SJSA1 (cell line): Measurements from ENCODE around the gene ATP1A4. TPM values are rescaled to one million over a fixed set of nuclear protein-coding genes. Genes with fewer than 3 reads are reported as not detected.

ENCODE experiments used
- DNase-seq, 2 experiments: peaks; one replicate each; pipeline ENCODE4 v3.0.0-alpha.2; 2015 to 2020; ENCODE audit warnings: low spot score in 2 of 2, low read depth in 1 of 2
- H3K27ac ChIP-seq: fragments of 250-450 bp; sonication (Bioruptor Pico); 2 replicates; pipeline ENCODE4 v1.5.1; 2020; ENCODE audit warnings: mild to moderate bottlenecking, moderate library complexity
- H3K27me3 ChIP-seq: fragments of 250-450 bp; sonication (Bioruptor Pico); replicated peaks from 2 replicates; pipeline ENCODE4 v1.5.1; 2020; ENCODE audit warnings: mild to moderate bottlenecking, moderate library complexity
- H3K36me3 ChIP-seq: fragments of 250-450 bp; sonication (Bioruptor Pico); 2 replicates; pipeline ENCODE4 v1.5.1; 2020; ENCODE audit warnings: mild to moderate bottlenecking
- H3K4me1 ChIP-seq: fragments of 250-450 bp; sonication (Bioruptor Pico); replicated peaks from 2 replicates; pipeline ENCODE4 v1.6.1; 2021; ENCODE audit warnings: mild to moderate bottlenecking
- H3K4me3 ChIP-seq: fragments of 250-450 bp; sonication (Bioruptor Pico); 2 replicates; pipeline ENCODE4 v1.5.1; 2020; ENCODE audit warnings: mild to moderate bottlenecking
- H3K9me3 ChIP-seq: fragments of 250-450 bp; sonication (Bioruptor Pico); replicated peaks from 2 replicates; pipeline ENCODE4 v1.5.1; 2020; ENCODE audit warnings: mild to moderate bottlenecking
- total RNA-seq: library from RNA; depleted of rRNA; stranded (reverse); fragments of >200 nt; shearing (Covaris generic); gene quantifications from 2 replicates; pipeline ENCODE4 v1.2.3, GENCODE V29; 2014

ATP1A4 gene
- total RNA-seq, 1 experiment from 2014 or later: not detected

GRCh38 chr1:160128636-160129035, 22.8 kb upstream of the ATP1A4 start:
- H3K27me3 ChIP-seq: no peaks in the 10 kb centered on the region
- no peak overlapping the region for H3K27ac ChIP-seq
- no peak overlapping the region for H3K4me3 ChIP-seq
- peaks cover 43% of the 10 kb centered on the region for H3K4me1 ChIP-seq
- no peaks in the 10 kb centered on the region for H3K9me3 ChIP-seq
- no peak for DNase-seq
- H3K36me3 ChIP-seq: no peaks in the 10 kb centered on the region

DNA sequence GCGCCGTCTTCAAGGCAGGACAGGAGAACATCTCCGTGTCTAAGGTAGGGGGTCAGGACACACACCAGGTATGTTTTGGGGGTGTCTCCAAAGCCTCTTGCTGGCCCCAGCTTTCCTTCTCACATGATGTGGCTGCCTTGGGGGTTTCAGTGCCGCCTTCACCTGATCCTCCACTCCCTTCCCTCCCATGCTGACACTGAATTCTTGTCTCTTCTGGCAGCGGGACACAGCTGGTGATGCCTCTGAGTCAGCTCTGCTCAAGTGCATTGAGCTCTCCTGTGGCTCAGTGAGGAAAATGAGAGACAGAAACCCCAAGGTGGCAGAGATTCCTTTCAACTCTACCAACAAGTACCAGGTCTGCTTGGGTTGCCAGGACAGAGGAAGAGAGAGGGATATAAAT, 22.4 kb upstream of the ATP1A4 start:
- DNase-seq: no peak
- Histone ChIP-seq H3K9me3 (no peaks in the 10 kb centered on the region), H3K36me3 (no peaks in the 10 kb centered on the region), H3K4me1 (peaks cover 38% of the 10 kb centered on the region), H3K27ac (no peak overlapping the region), H3K4me3 (no peak overlapping the region), H3K27me3 (no peaks in the 10 kb centered on the region)

DNA sequence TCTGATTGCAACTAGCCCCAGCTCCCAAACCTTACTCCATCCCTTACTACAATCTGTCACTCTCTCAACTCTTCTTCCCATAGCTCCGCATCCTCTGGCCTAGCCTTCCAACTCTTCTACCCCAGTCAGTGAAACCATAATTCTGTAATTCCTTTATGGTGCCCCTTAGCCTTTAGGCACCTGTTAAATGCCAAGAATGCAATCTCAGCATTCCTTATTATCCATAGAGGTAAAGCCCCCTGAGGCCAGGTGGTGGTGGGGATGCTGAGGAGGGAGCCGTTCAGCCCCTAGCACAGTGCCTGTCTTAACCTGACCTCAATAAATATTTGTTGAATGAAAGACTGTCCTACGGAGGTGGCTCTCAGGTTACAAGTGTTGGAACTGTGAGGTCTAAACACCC, 21.8 kb upstream of the ATP1A4 start:
- Histone ChIP-seq H3K4me1 (peaks cover 33% of the 10 kb centered on the region), H3K27me3 (no peaks in the 10 kb centered on the region), H3K9me3 (no peaks in the 10 kb centered on the region), H3K27ac (no peak overlapping the region), H3K36me3 (no peaks in the 10 kb centered on the region), H3K4me3 (no peak overlapping the region)
- DNase-seq: no peak

GRCh38 chr1:160129966-160130365, 21.4 kb upstream of the ATP1A4 start:
- no peaks in the 10 kb centered on the region for H3K27me3 ChIP-seq
- H3K36me3 ChIP-seq: no peaks in the 10 kb centered on the region
- H3K4me3 ChIP-seq: no peak overlapping the region
- H3K27ac ChIP-seq: no peak overlapping the region
- peaks cover 29% of the 10 kb centered on the region for H3K4me1 ChIP-seq
- DNase-seq: no peak
- no peaks in the 10 kb centered on the region for H3K9me3 ChIP-seq

DNA sequence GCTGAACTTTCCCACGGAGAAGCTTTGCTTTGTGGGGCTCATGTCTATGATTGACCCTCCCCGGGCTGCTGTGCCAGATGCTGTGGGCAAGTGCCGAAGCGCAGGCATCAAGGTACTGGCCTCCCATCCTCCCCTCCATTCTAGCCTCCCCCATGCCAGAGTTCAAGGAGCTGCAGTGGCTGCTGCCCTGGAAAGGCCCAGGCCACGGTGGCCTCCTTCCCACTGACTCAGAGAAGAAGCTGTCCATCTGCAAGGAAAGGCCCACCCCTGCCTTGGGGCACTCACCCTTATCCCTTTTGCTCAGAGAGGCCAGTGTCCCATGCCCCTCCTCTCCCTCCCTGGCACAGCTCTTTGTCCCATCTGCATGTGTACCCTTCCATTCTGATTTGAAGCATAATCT, 20.9 kb upstream of the ATP1A4 start:
- DNase-seq: no peak
- peaks cover 24% of the 10 kb centered on the region for H3K4me1 ChIP-seq
- H3K9me3 ChIP-seq: no peaks in the 10 kb centered on the region
- no peak overlapping the region for H3K27ac ChIP-seq
- H3K27me3 ChIP-seq: no peaks in the 10 kb centered on the region
- no peak overlapping the region for H3K4me3 ChIP-seq
- no peaks in the 10 kb centered on the region for H3K36me3 ChIP-seq

DNA sequence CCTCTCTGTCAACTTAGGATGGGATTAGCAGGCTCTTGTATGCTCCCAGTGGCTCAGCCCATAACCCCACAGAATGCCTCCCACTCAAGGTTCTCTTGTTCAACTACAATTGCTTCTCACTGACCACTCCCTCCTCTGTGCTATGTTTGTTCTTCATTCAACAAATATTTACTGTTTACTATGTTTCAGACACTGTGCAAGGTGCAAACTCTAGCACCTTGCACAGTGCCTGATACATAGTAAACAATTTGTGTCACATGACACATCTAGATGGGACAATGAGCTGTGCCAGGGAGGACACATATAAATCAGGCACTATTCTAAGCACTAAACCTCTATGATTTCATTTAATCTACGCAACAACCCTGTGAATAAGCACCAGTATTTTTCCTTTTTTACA, 20.5 kb upstream of the ATP1A4 start:
- Histone ChIP-seq H3K4me1 (peaks cover 20% of the 10 kb centered on the region), H3K27ac (no peak overlapping the region), H3K9me3 (no peaks in the 10 kb centered on the region), H3K4me3 (no peak overlapping the region), H3K27me3 (no peaks in the 10 kb centered on the region), H3K36me3 (no peaks in the 10 kb centered on the region)
- no peak for DNase-seq

DNA sequence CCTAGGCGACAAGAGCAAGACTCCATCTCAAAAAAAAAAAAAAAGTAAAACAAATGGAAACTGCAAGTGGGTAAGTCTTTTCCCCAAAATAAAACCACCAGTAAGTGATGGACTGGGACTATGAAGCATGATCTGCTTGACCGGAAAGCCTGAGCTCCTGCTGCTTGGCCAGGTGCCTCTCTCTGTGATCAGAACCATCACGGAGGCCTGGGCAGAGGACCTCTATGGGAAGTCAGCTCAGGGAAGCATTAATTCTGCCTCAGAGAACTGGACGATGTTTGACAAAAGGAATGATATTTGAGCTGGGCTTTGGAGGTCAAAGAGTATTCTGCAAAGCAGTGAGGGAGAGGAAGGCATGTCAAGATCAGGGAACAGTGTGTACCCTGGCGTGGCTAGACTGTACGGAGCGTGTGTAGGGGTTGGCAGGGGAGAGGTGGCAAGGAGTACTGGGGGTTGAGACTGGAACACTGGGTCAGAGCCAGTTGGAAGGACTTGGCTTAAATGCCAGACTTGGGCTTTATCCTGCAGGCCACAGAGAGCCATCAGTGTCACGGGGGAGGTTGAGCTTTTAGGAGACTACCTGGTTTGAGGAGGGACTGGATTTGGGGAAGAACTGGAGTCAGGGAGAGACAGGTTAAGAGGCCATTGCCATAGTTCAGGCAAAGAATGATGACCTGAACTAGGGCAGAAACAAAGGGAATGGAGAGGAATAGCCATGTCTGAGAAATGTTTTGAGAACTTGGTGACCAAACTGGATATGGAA, 19.4 kb upstream of the ATP1A4 start:
- DNase-seq: no peak

DNA sequence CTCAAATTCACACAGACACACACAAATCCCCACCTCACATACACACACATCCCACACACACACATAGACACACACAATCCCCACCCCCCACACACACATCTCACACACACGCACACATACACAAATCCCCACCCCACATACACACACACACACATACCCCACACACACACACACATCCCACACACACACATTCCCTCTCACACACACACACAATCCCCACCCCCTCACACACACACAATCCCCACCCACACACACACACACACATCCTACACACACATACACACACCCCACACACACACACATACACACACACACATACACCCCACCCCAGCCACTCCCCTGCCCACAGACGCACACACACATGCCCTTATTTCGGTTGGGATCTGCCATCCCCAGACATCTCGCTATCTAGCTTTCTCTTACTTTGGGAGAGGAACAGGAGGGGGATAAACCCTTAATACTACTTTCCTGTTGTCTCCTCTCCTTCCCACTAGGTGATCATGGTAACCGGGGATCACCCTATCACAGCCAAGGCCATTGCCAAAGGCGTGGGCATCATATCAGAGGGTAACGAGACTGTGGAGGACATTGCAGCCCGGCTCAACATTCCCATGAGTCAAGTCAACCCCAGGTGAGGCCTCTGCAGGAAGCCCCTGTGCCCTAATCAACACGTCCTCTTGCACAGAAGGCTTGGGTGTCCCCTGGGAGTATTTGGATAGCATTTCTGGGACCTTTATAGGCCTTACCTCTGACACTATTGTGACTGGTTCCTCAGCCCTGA, 17.2 kb upstream of the ATP1A4 start:
- H3K27ac ChIP-seq: no peak overlapping the region
- H3K4me1 ChIP-seq: no peaks in the 10 kb centered on the region
- no peak for DNase-seq

More for the DNA sequence above, 19.4 kb upstream of the ATP1A4 start:
- Histone ChIP-seq H3K4me3 (no peak overlapping the region), H3K36me3 (no peaks in the 10 kb centered on the region), H3K4me1 (peaks cover 12% of the 10 kb centered on the region), H3K27ac (no peak overlapping the region), H3K9me3 (no peaks in the 10 kb centered on the region), H3K27me3 (no peaks in the 10 kb centered on the region)

GRCh38 chr1:160134791-160135572, 16.4 kb upstream of the ATP1A4 start:
- H3K4me3 ChIP-seq: no peak overlapping the region
- no peaks in the 10 kb centered on the region for H3K4me1 ChIP-seq
- H3K36me3 ChIP-seq: no peaks in the 10 kb centered on the region
- no peaks in the 10 kb centered on the region for H3K27me3 ChIP-seq
- no peaks in the 10 kb centered on the region for H3K9me3 ChIP-seq
- no peak for DNase-seq
- no peak overlapping the region for H3K27ac ChIP-seq

More for the DNA sequence above, 17.2 kb upstream of the ATP1A4 start:
- Histone ChIP-seq H3K27me3 (no peaks in the 10 kb centered on the region), H3K9me3 (no peaks in the 10 kb centered on the region), H3K4me3 (no peak overlapping the region), H3K36me3 (no peaks in the 10 kb centered on the region)

GRCh38 chr1:160136121-160136925, 15.1 kb upstream of the ATP1A4 start:
- Histone ChIP-seq H3K4me1 (no peaks in the 10 kb centered on the region), H3K27me3 (no peaks in the 10 kb centered on the region), H3K4me3 (no peak overlapping the region), H3K36me3 (no peaks in the 10 kb centered on the region), H3K27ac (no peak overlapping the region), H3K9me3 (no peaks in the 10 kb centered on the region)
- no peak for DNase-seq

DNA sequence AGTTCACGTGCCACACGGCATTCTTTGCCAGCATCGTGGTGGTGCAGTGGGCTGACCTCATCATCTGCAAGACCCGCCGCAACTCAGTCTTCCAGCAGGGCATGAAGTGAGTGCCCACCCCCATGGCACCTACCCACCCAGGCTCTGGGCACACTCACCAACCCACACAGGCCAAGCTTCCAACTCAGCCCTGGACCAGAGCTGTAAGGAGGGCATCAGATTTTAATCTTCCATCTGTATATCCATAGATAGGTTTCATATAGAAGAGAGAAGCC, 14.5 kb upstream of the ATP1A4 start:
- Histone ChIP-seq H3K27ac (no peak overlapping the region), H3K36me3 (no peaks in the 10 kb centered on the region), H3K9me3 (no peaks in the 10 kb centered on the region), H3K27me3 (no peaks in the 10 kb centered on the region), H3K4me1 (no peaks in the 10 kb centered on the region), H3K4me3 (no peak overlapping the region)
- DNase-seq: no peak

DNA sequence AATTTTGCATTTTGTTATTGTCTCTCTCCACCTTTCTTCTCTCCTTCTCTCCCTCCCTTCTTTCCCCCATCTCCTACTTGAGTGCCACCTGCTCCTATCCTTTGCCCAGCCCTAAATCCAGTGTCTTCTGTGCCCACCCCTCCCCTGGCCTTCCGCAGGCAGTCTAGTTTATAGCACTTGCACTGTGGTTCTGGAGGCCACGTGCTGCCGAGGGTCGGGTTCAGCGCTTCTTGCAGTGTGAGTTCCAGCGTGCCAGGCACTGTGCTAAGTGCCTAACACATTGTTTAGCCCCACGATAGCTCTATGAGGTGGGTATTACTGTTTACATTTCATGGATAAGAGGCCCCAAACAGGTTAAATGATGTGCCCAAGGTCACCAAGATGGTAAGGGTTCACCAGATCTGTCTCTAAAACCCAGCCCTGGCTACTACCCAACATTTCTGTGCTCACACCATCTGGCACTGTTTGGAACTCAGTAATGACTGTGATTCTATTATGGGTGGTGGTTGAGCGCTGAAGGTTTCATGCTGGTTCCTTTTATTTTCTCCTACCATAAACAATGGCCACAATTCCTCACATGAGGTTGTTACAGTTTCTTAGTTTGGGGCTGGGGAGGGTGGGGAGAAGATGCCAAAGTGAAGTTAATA, 14.1 kb upstream of the ATP1A4 start:
- Histone ChIP-seq H3K9me3 (no peaks in the 10 kb centered on the region), H3K27ac (no peak overlapping the region), H3K4me1 (no peaks in the 10 kb centered on the region), H3K27me3 (no peaks in the 10 kb centered on the region), H3K4me3 (no peak overlapping the region), H3K36me3 (no peaks in the 10 kb centered on the region)
- no peak for DNase-seq

GRCh38 chr1:160139840-160140239, 11.6 kb upstream of the ATP1A4 start:
- no peak overlapping the region for H3K27ac ChIP-seq
- H3K4me3 ChIP-seq: no peak overlapping the region
- H3K4me1 ChIP-seq: no peaks in the 10 kb centered on the region
- no peaks in the 10 kb centered on the region for H3K36me3 ChIP-seq
- H3K27me3 ChIP-seq: no peaks in the 10 kb centered on the region
- H3K9me3 ChIP-seq: no peaks in the 10 kb centered on the region
- DNase-seq: no peak
